ENCODE results near the gene MAN2A1. TPM values are rescaled to one million over a fixed set of nuclear protein-coding genes. Genes with fewer than 3 reads are reported as not detected.

MAN2A1 gene
- total RNA-seq, 1 experiment from 2014 or later: 21.8 TPM

DNA sequence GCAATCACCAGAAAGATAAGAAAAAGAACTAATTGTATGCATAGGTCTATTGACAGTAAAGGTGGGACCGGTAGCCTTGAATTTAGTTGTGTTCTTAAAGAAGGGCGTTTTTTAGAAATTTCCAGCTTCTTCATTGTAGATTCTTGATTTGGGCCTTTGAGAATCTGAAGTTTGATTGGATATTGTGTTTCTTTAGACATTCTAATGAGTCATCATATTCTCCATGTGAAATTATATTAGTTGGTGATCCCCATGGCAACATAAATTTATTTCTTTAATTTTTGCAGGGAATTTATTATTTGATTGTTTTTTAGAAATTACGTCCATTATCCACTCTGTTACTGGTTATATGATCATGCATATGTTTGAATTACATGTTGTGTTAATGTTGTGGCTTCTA, 63.6 kb downstream of the MAN2A1 start:
- intact Hi-C loops (cut with micrococcal nuclease): no loop called here
- no peaks in the 10 kb centered on the region for H3K79me2 ChIP-seq (ENCODE audit: low read length)
- H3K9me3 ChIP-seq (ENCODE audit: low read length): no peaks in the 10 kb centered on the region
- POLR2A ChIA-PET (ENCODE audit: unreplicated experiment): no interaction called here
- no peaks in the 10 kb centered on the region for H3K9me2 ChIP-seq (replicated peaks; ENCODE audit: low read length)
- CTCF ChIA-PET: no interaction called here
- no peak overlapping the region for H3K27ac ChIP-seq (ENCODE audit: low read length)
- DNase-seq (no peak), ATAC-seq (no peak)
- no peaks in the 10 kb centered on the region for H3K4me1 ChIP-seq (ENCODE audit: insufficient read depth, low read length)
- H3K9ac ChIP-seq (ENCODE audit: low read length): no peak overlapping the region
- TF ChIP-seq EZH2 (IDR thresholded peaks at IDR 0.05; ENCODE audit: low read length, unreplicated experiment): no peak
- no peak for TF ChIP-seq CTCF (conservative IDR thresholded peaks at IDR 0.05; ENCODE audit: low read depth, low read length)
- TF ChIP-seq EZH2phosphoT487 (IDR thresholded peaks at IDR 0.05; ENCODE audit: borderline replicate concordance, low read length): no peak
- BruUV-seq (replicated peaks): no TSS peak
- no peak overlapping the region for H3K4me2 ChIP-seq (ENCODE audit: low read length)
- no peak overlapping the region for H3K4me3 ChIP-seq (ENCODE audit: low read length)
- H3K27me3 ChIP-seq (ENCODE audit: low read length): no peaks in the 10 kb centered on the region
- no peaks in the 10 kb centered on the region for H3F3A ChIP-seq (ENCODE audit: low read length, unreplicated experiment)
- H4K20me1 ChIP-seq (ENCODE audit: low read length): no peaks in the 10 kb centered on the region
- H3K36me3 ChIP-seq (ENCODE audit: low read depth, low read length): no peaks in the 10 kb centered on the region
- H2AFZ ChIP-seq (ENCODE audit: low read length): no peak overlapping the region

- no peak overlapping the region for H3K9ac ChIP-seq (ENCODE audit: low read length)
- DNase-seq (no peak), ATAC-seq (no peak)
- no peak overlapping the region for H3K4me2 ChIP-seq (ENCODE audit: low read length)
- no peaks in the 10 kb centered on the region for H3F3A ChIP-seq (ENCODE audit: low read length, unreplicated experiment)
- no peaks in the 10 kb centered on the region for H3K36me3 ChIP-seq (ENCODE audit: low read depth, low read length)
- no peaks in the 10 kb centered on the region for H3K9me2 ChIP-seq (replicated peaks; ENCODE audit: low read length)
- intact Hi-C loops (cut with micrococcal nuclease): no loop called here
- peaks cover 6% of the 10 kb centered on the region for H3K4me1 ChIP-seq (ENCODE audit: insufficient read depth, low read length)
- no peaks in the 10 kb centered on the region for H3K27me3 ChIP-seq (ENCODE audit: low read length)
- H3K4me3 ChIP-seq (ENCODE audit: low read length): no peak overlapping the region
- no peaks in the 10 kb centered on the region for H4K20me1 ChIP-seq (ENCODE audit: low read length)
- no peaks in the 10 kb centered on the region for H3K9me3 ChIP-seq (ENCODE audit: low read length)
- ChIA-PET CTCF (no interaction called here), POLR2A (ENCODE audit: unreplicated experiment) (interaction anchor here (0.6 kb wide), 1 partner anchor 46 kb away, joined by 3 read pairs; no protein-coding TSS in a partner anchor)
- H2AFZ ChIP-seq (ENCODE audit: low read length): no peak overlapping the region
- no peak for TF ChIP-seq EZH2 (IDR thresholded peaks at IDR 0.05; ENCODE audit: low read length, unreplicated experiment)
- no peak for TF ChIP-seq EZH2phosphoT487 (IDR thresholded peaks at IDR 0.05; ENCODE audit: borderline replicate concordance, low read length)
- no peak for TF ChIP-seq CTCF (conservative IDR thresholded peaks at IDR 0.05; ENCODE audit: low read depth, low read length)
- no TSS peak for BruUV-seq (replicated peaks)
- H3K27ac ChIP-seq (ENCODE audit: low read length): no peak overlapping the region
- no peaks in the 10 kb centered on the region for H3K79me2 ChIP-seq (ENCODE audit: low read length)
Measured at GRCh38 chr5:109754319-109754718, 64.6 kb downstream of the MAN2A1 start.

DNA sequence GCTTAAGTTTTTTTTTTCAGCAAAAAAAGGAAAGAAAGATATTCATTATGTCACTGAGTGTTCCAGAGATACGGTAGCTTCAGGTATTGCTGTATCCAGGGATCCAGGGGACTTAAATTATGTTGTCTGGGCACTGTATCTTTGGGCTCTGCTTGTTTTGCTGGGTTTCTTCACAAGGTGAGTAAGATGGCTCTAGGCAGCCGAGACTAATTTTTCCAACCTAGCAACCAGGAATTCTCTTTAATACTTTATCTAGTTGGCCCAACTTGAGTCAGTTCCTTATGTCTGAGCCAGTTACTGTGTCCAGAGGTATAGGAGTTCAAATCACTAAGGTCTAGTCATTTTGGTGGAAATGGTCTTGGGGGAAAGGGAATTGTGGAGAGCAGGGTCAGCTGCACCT, 66.0 kb downstream of the MAN2A1 start:
- H3K79me2 ChIP-seq (ENCODE audit: low read length): no peaks in the 10 kb centered on the region
- intact Hi-C loops (cut with micrococcal nuclease): no loop called here

More for the DNA sequence above, 66.0 kb downstream of the MAN2A1 start:
- ChIA-PET CTCF (no interaction called here), POLR2A (ENCODE audit: unreplicated experiment) (no interaction called here)
- H3K9me3 ChIP-seq (ENCODE audit: low read length): no peaks in the 10 kb centered on the region
- peaks cover 9% of the 10 kb centered on the region for H3K4me1 ChIP-seq (ENCODE audit: insufficient read depth, low read length)
- TF ChIP-seq EZH2 (IDR thresholded peaks at IDR 0.05; ENCODE audit: low read length, unreplicated experiment): no peak
- no peak for TF ChIP-seq EZH2phosphoT487 (IDR thresholded peaks at IDR 0.05; ENCODE audit: borderline replicate concordance, low read length)
- no peak for TF ChIP-seq CTCF (conservative IDR thresholded peaks at IDR 0.05; ENCODE audit: low read depth, low read length)
- no peak overlapping the region for H2AFZ ChIP-seq (ENCODE audit: low read length)
- H4K20me1 ChIP-seq (ENCODE audit: low read length): no peaks in the 10 kb centered on the region
- no peaks in the 10 kb centered on the region for H3K9me2 ChIP-seq (replicated peaks; ENCODE audit: low read length)
- DNase-seq: no peak
- BruUV-seq (replicated peaks): no TSS peak
- H3K27ac ChIP-seq (ENCODE audit: low read length): no peak overlapping the region
- H3F3A ChIP-seq (ENCODE audit: low read length, unreplicated experiment): no peaks in the 10 kb centered on the region
- H3K36me3 ChIP-seq (ENCODE audit: low read depth, low read length): no peaks in the 10 kb centered on the region
- H3K4me3 ChIP-seq (ENCODE audit: low read length): no peak overlapping the region
- no peak overlapping the region for H3K9ac ChIP-seq (ENCODE audit: low read length)
- no peak for ATAC-seq
- no peaks in the 10 kb centered on the region for H3K27me3 ChIP-seq (ENCODE audit: low read length)
- H3K4me2 ChIP-seq (ENCODE audit: low read length): no peak overlapping the region
